Measurements from ENCODE around the gene ELOVL7. TPM values are rescaled to one million over a fixed set of nuclear protein-coding genes. Genes with fewer than 3 reads are reported as not detected.

ELOVL7 gene
- total RNA-seq, result 1 to 10 TPM; 1.1 to 2.3 TPM
- under 1 TPM; 0.21 to 0.43 TPM for polyA plus RNA-seq

- DNase-seq (ENCODE audit: low spot score), result peak; percentile 64
- H3K4me3 ChIP-seq (ENCODE audit: low read depth in 1 of 3, low read length in 3 of 3), result peak within 1 kb of the TSS; percentile 35 to 82 (median 58)
- peaks cover 0 to 8% (median 4%) of the 10 kb centered on the region in 4 donors for H3K27me3 ChIP-seq (ENCODE audit: control insufficient read depth in 4 of 4, insufficient read depth in 4 of 4, low read length in 3 of 4)
- 2% methylated on average over 87 of the region's 87 CpGs for WGBS
- peak; percentile 21 for TF ChIP-seq CTCF (IDR thresholded peaks at IDR 0.05; ENCODE audit: low read depth, low read length, missing input control)
- no peak for TF ChIP-seq EGR1 (IDR thresholded peaks at IDR 0.05; ENCODE audit: low read depth in 2 of 2)
- TF ChIP-seq HNF4A (conservative IDR thresholded peaks at IDR 0.05), result no peak
- no peak for TF ChIP-seq GABPA (IDR thresholded peaks at IDR 0.05 in 1 of 2, conservative IDR thresholded peaks at IDR 0.05 in 1 of 2)
- no peak for TF ChIP-seq FOXA1 (IDR thresholded peaks at IDR 0.05)
- TF ChIP-seq, protein P1, sequence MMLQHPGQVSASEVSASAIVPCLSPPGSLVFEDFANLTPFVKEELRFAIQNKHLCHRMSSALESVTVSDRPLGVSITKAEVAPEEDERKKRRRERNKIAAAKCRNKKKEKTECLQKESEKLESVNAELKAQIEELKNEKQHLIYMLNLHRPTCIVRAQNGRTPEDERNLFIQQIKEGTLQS (IDR thresholded peaks at IDR 0.05), result no peak
- TF ChIP-seq ZBTB33 (IDR thresholded peaks at IDR 0.05), result no peak
- no peak for TF ChIP-seq REST (IDR thresholded peaks at IDR 0.05)
- TF ChIP-seq TAF1 (conservative IDR thresholded peaks at IDR 0.05), result no peak
- TF ChIP-seq RAD21 (IDR thresholded peaks at IDR 0.05), result peak in 1 of 2 donors; percentile 6
- no peak for TF ChIP-seq HNF4G (IDR thresholded peaks at IDR 0.05)
- H3K4me1 ChIP-seq (ENCODE audit: control insufficient read depth in 4 of 4, insufficient read depth in 4 of 4, low read length in 3 of 4), result peaks cover 9 to 17% (median 12%) of the 10 kb centered on the region in 4 donors
- no peaks in the 10 kb centered on the region for H3K9me3 ChIP-seq (ENCODE audit: control insufficient read depth in 4 of 4, low read length in 3 of 4)
- no peak within 1 kb of the TSS for H3K27ac ChIP-seq (ENCODE audit: low read depth in 1 of 2, low read length in 2 of 2)
- no peaks in the 10 kb centered on the region for H3K36me3 ChIP-seq (ENCODE audit: control insufficient read depth in 4 of 4, insufficient read depth in 3 of 4, low read depth in 1 of 4, low read length in 3 of 4)
- H3K9ac ChIP-seq (ENCODE audit: low read depth in 1 of 2, low read length in 2 of 2), result no peak within 1 kb of the TSS
Measured at GRCh38 chr5:60843936-60844905, at the start of gene ELOVL7. Gene ELOVL7 (minus strand): TSS chr5:60844269. CDS start chr5:60787397, 56,872 bp downstream.

- Histone ChIP-seq H3K4me1 (ENCODE audit: control insufficient read depth in 4 of 4, insufficient read depth in 4 of 4, low read length in 3 of 4) (no peaks in the 10 kb centered on the region), H3K9me3 (ENCODE audit: control insufficient read depth in 4 of 4, low read length in 3 of 4) (no peaks in the 10 kb centered on the region), H3K27ac (ENCODE audit: low read depth in 1 of 2, low read length in 2 of 2) (no peak overlapping the region), H3K36me3 (ENCODE audit: control insufficient read depth in 4 of 4, insufficient read depth in 3 of 4, low read depth in 1 of 4, low read length in 3 of 4) (peaks cover 0 to 11% (median 6%) of the 10 kb centered on the region in 4 donors), H3K4me3 (ENCODE audit: low read depth in 1 of 3, low read length in 3 of 3) (no peak overlapping the region), H3K27me3 (ENCODE audit: control insufficient read depth in 4 of 4, insufficient read depth in 4 of 4, low read length in 3 of 4) (no peaks in the 10 kb centered on the region), H3K9ac (ENCODE audit: low read depth in 1 of 2, low read length in 2 of 2) (no peak overlapping the region)
- WGBS, result 98% methylated on average over 13 of the region's 13 CpGs
- no peak for DNase-seq (ENCODE audit: low spot score)
- TF ChIP-seq, protein P1 (IDR thresholded peaks at IDR 0.05), result no peak
- no peak for TF ChIP-seq EGR1 (IDR thresholded peaks at IDR 0.05; ENCODE audit: low read depth in 2 of 2)
- no peak for TF ChIP-seq CTCF (IDR thresholded peaks at IDR 0.05; ENCODE audit: low read depth, low read length, missing input control)
- no peak for TF ChIP-seq JUND (IDR thresholded peaks at IDR 0.05)
- TF ChIP-seq ZBTB33 (IDR thresholded peaks at IDR 0.05), result no peak
- TF ChIP-seq YY1 (IDR thresholded peaks at IDR 0.05), result no peak
- TF ChIP-seq TAF1 (conservative IDR thresholded peaks at IDR 0.05), result no peak
- TF ChIP-seq FOXA2 (IDR thresholded peaks at IDR 0.05), result no peak
- no peak for TF ChIP-seq NR2F2 (IDR thresholded peaks at IDR 0.05)
- TF ChIP-seq FOXA1 (IDR thresholded peaks at IDR 0.05), result no peak
Measured at GRCh38 chr5:60893521-60893920, 49.5 kb upstream of the ELOVL7 start.
